ENCODE measurements around the gene SLC22A31. TPM values are rescaled to one million over a fixed set of nuclear protein-coding genes. Genes with fewer than 3 reads are reported as not detected.
A peak's percentile ranks its signal among the peaks of the same experiment; 100 is the strongest.

SLC22A31 gene
- total RNA-seq, 1 donor from 2014 or later = not detected

GRCh38 chr16:89224665-89225064, 24.3 kb upstream of the SLC22A31 start:
- Histone ChIP-seq H4K20me1 (ENCODE audit: low read depth) (no peaks in the 10 kb centered on the region), H3F3A (ENCODE audit: low read depth) (no peaks in the 10 kb centered on the region), H2AFZ (replicated peaks) (no peak overlapping the region), H3K27me3 (no peaks in the 10 kb centered on the region), H3K4me3 (no peak overlapping the region), H3K36me3 (peaks cover 20% of the 10 kb centered on the region), H3K9ac (no peak overlapping the region), H3K4me1 (no peaks in the 10 kb centered on the region), H3K79me2 (ENCODE audit: low read depth) (peaks cover 2% of the 10 kb centered on the region), H3K4me2 (no peak overlapping the region), H3K9me3 (ENCODE audit: low read depth) (no peaks in the 10 kb centered on the region), H3K27ac (no peak overlapping the region)
- no peak for DNase-seq (ENCODE audit: low spot score)
- peaks cover 46% of the 10 kb centered on the region for H3K36me3 Mint-ChIP-seq
- H3K4me1 Mint-ChIP-seq = no peaks in the 10 kb centered on the region
- peak overlapping the region; percentile 23 for H3K27ac Mint-ChIP-seq
- H3K9me3 Mint-ChIP-seq = peaks cover 8% of the 10 kb centered on the region
- peaks cover 7% of the 10 kb centered on the region for H3K27me3 Mint-ChIP-seq (ENCODE audit: insufficient read depth, low read depth)
- no peak overlapping the region for H3K4me3 Mint-ChIP-seq
- TF ChIP-seq, protein P1, sequence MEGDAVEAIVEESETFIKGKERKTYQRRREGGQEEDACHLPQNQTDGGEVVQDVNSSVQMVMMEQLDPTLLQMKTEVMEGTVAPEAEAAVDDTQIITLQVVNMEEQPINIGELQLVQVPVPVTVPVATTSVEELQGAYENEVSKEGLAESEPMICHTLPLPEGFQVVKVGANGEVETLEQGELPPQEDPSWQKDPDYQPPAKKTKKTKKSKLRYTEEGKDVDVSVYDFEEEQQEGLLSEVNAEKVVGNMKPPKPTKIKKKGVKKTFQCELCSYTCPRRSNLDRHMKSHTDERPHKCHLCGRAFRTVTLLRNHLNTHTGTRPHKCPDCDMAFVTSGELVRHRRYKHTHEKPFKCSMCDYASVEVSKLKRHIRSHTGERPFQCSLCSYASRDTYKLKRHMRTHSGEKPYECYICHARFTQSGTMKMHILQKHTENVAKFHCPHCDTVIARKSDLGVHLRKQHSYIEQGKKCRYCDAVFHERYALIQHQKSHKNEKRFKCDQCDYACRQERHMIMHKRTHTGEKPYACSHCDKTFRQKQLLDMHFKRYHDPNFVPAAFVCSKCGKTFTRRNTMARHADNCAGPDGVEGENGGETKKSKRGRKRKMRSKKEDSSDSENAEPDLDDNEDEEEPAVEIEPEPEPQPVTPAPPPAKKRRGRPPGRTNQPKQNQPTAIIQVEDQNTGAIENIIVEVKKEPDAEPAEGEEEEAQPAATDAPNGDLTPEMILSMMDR (IDR thresholded peaks at IDR 0.05) = no peak
- no peak for TF ChIP-seq EZH2 (IDR thresholded peaks at IDR 0.05)
- TF ChIP-seq EZH2phosphoT487 (IDR thresholded peaks at IDR 0.05) = no peak

- TF ChIP-seq EZH2 (IDR thresholded peaks at IDR 0.05) (no peak), EZH2phosphoT487 (IDR thresholded peaks at IDR 0.05) (no peak)
- TF ChIP-seq, protein P1 (IDR thresholded peaks at IDR 0.05) = no peak
- H3K4me1 Mint-ChIP-seq = peaks cover 3% of the 10 kb centered on the region
- no peaks in the 10 kb centered on the region for H3F3A ChIP-seq (ENCODE audit: low read depth)
- H3K27me3 ChIP-seq = no peaks in the 10 kb centered on the region
- no peak for DNase-seq (ENCODE audit: low spot score)
- no peaks in the 10 kb centered on the region for H4K20me1 ChIP-seq (ENCODE audit: low read depth)
- no peak overlapping the region for H3K4me3 Mint-ChIP-seq
- peaks cover 3% of the 10 kb centered on the region for H3K4me1 ChIP-seq
- no peaks in the 10 kb centered on the region for H3K9me3 ChIP-seq (ENCODE audit: low read depth)
- peaks cover 12% of the 10 kb centered on the region for H3K36me3 ChIP-seq
- peaks cover 18% of the 10 kb centered on the region for H3K79me2 ChIP-seq (ENCODE audit: low read depth)
- no peak overlapping the region for H3K27ac Mint-ChIP-seq
- peaks cover 4% of the 10 kb centered on the region for H3K9me3 Mint-ChIP-seq
- H3K4me2 ChIP-seq = no peak overlapping the region
- H2AFZ ChIP-seq (replicated peaks) = no peak overlapping the region
- no peak overlapping the region for H3K9ac ChIP-seq
- H3K4me3 ChIP-seq = no peak overlapping the region
- H3K27me3 Mint-ChIP-seq (ENCODE audit: insufficient read depth, low read depth) = peaks cover 5% of the 10 kb centered on the region
- no peak overlapping the region for H3K27ac ChIP-seq
- peaks cover 33% of the 10 kb centered on the region for H3K36me3 Mint-ChIP-seq
Measured at GRCh38 chr16:89222931-89223330, 22.6 kb upstream of the SLC22A31 start.

DNA sequence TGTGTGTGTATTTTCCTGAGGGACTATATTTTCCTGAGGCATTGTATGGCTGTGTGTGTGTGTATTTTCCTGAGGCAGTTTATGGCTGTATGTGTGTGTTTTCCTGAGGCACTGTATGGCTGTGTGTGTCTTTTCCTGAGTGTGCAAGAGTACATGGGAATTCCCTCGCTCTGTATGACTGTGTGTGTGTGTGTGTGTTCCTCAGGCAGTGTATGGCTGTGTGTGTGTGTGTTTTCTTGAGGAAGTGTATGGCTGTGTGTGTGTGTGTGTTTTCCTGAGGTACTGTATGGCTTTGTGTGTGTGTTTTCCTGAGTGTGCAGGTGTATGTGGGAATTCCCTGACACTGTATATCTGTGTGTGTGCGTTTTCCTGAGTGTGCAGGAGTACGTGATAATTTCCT, 21.3 kb upstream of the SLC22A31 start:
- peaks cover 5% of the 10 kb centered on the region for H3K27me3 Mint-ChIP-seq (ENCODE audit: insufficient read depth, low read depth)
- DNase-seq (ENCODE audit: low spot score) = no peak
- no peaks in the 10 kb centered on the region for H3K36me3 ChIP-seq

More for the DNA sequence above, 21.3 kb upstream of the SLC22A31 start:
- no peak overlapping the region for H3K9ac ChIP-seq
- H3K27me3 ChIP-seq = no peaks in the 10 kb centered on the region
- H4K20me1 ChIP-seq (ENCODE audit: low read depth) = no peaks in the 10 kb centered on the region
- H3K4me3 ChIP-seq = no peak overlapping the region
- peaks cover 8% of the 10 kb centered on the region for H3K4me1 Mint-ChIP-seq
- H3F3A ChIP-seq (ENCODE audit: low read depth) = peaks cover 6% of the 10 kb centered on the region
- no peak overlapping the region for H3K27ac Mint-ChIP-seq
- H3K36me3 Mint-ChIP-seq = peaks cover 22% of the 10 kb centered on the region
- H3K9me3 Mint-ChIP-seq = no peaks in the 10 kb centered on the region
- H3K27ac ChIP-seq = no peak overlapping the region
- peaks cover 22% of the 10 kb centered on the region for H3K79me2 ChIP-seq (ENCODE audit: low read depth)
- H2AFZ ChIP-seq (replicated peaks) = no peak overlapping the region
- H3K9me3 ChIP-seq (ENCODE audit: low read depth) = no peaks in the 10 kb centered on the region
- peaks cover 3% of the 10 kb centered on the region for H3K4me1 ChIP-seq
- H3K4me3 Mint-ChIP-seq = no peak overlapping the region
- no peak overlapping the region for H3K4me2 ChIP-seq
- TF ChIP-seq EZH2 (IDR thresholded peaks at IDR 0.05) = no peak
- TF ChIP-seq, protein P1 (IDR thresholded peaks at IDR 0.05) = no peak
- no peak for TF ChIP-seq EZH2phosphoT487 (IDR thresholded peaks at IDR 0.05)
